22Rv1 (cell line): Measurements from ENCODE around the gene TSC1.

Source experiments
- H3K27ac ChIP-seq: fragments of 450-650 bp; 2 replicates; pipeline ENCODE4 v1.5.1; 2017
- CTCF ChIP-seq: fragments of 450-650 bp; IDR thresholded peaks from 2 replicates; pipeline ENCODE4 v1.5.1; 2017; ENCODE audit warnings: mild to moderate bottlenecking
- ZFX ChIP-seq: fragments of 450-650 bp; IDR thresholded peaks from 2 replicates; pipeline ENCODE4 v1.6.1; 2017; ENCODE audit warnings: antibody characterized with exemption, borderline replicate concordance

The TSC1 gene

DNA sequence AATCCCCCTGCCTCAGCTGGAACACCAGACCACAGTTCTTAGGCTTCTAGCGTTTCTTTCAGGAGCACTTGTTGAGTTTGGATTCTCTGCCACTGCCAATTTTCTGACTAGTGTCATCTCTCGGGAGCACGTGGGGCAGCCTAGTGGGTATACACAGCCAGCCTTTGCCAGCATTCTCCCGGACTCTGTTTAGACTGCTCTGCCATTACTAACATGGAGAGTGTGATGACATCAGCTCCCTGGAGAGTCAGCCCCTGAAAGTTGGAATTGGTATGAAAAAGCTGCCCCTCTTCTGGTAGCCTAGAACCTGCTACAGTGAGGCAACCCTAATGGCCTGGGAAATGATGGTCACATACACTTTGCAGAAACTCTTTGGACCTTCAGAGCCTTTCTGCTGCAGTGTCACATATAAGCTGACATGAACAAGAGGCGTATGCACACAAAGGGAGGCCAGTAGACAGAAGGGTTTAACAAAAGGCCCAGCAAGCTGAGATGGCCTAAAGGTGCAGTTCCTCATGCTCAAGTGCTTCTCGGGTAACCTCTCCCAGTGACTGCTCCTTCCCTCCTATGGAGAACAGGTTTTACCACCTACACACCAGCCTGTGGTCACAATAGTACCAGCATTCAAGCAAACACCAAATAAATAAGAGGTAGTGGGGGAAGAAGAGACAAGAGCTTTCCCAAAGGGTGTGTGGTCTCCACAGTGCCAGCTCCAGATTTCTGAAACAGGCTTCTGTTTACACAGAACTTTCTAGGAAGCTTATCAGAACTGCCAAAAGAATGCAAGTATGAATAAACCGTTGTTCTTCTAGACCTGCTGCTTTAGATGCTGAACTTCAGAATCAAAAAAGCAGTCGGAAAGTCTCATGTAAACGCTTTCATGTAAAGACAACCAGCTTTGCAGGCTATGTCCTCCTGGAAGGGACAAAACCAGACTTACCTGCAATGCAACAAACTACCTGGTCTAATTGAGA is 49.3 kb downstream of the TSC1 start:
- no peak overlapping the region for H3K27ac ChIP-seq
- no peak for TF ChIP-seq CTCF

DNA sequence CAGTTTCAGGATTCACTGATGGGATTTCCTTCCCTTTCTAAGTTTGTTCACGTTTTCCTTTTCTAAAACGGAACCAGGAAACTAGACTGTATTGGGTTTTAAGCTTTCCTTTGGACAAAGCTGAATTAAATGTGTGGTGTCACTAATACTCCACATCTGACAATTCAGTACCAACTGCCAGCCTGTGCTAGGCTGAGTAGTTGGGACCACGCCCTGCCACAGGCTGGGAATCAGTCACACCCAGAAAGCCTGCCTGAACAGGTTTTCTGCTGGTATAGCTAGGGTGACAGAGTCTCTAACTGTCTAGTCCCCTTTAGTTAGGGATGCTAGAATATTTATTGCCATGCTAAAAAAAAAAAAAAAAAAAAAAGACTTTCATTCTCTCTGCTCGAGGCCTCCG is 50.1 kb downstream of the TSC1 start:
- TF ChIP-seq ZFX (no peak), CTCF (no peak)

GRCh38 chr9:132892400-132892799 is 52.0 kb downstream of the TSC1 start:
- H3K27ac ChIP-seq = no peak overlapping the region

More for the DNA sequence above, 50.1 kb downstream of the TSC1 start:
- H3K27ac ChIP-seq = no peak overlapping the region

DNA sequence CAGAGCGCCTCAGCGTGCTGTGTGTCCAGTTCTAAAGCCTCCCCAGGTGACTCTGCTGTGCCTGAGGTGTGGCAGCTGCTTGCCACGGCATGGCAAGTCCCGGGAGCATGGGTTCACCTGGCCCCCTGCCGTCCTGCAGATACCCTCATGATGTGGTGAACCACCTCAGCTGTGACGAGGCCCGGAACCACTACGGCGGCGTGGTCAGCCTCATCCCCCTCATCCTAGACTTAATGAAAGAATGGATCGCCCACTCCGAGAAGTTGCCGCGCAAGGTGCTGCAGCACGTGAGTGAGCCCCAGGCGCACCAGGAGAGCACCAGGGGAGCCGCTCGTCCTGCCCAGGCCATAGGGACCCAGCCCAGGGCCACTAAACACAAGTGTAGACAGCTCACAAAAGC is 56.3 kb downstream of the TSC1 start:
- TF ChIP-seq CTCF (no peak), ZFX (no peak)
- no peak overlapping the region for H3K27ac ChIP-seq

More at GRCh38 chr9:132892400-132892799, 52.0 kb downstream of the TSC1 start:
- TF ChIP-seq ZFX = no peak
- no peak for TF ChIP-seq CTCF

DNA sequence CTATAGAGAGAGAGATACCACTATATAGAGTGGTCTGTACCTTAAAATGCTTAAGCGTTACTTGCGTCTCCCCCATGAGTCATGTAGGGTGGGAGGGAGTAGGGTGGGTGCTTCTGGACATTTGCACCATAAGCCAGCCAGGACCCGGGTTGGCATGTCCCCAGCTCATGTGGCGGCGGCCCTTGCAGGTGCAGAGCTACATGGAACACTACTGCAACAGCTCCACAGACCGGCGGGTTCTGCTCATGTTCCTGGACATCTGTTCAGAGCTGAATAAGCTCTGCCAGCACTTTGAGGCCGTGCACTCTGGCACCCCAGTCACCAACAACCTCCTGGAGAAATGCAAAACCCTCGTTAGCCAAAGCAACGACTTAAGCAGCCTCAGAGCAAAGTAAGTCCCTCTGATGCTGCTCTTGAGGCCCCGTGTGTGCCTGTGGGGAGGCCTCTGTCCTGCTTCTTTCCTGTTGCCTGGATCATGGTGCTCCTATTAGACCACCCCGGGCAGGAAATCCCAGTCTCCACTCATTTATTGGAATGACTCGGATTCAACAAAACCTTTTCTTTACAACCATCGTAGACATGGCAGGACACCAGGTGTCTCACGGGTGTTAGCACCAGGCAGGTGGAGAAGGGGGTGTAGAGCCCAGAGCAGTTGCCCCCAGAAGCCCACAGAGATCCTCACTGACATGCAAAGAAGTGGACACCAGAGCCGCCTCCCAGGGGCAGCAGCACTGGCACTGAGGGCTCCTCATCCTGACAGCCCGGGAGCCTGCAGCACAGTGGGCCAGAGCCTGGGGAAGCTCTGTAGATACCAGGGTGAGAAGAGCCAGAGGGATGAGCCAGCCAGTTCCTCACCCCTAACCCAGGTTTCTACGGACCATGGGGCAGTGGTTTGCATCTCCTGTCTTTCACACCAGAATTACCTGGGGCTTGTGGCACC is 57.0 kb downstream of the TSC1 start:
- no peak overlapping the region for H3K27ac ChIP-seq
- TF ChIP-seq CTCF (no peak), ZFX (no peak)

DNA sequence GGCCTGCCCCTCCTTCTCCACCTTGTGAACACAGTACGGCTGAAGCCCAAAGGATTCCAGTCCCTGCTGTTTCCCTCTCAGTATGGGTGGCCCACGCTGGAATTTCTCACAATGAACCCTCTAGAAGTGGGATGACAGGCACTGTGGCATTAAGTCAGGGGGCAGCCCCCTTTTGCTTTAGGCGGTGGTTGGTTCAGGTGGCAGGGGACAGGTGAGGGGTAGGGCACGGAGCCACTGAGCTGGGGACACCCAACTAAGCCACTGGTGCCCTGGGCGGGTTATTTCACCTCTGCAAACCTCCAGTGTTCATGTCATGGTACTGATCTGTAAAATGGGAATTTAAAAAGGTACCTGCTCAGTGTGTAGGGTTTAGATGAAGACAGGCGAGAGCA is 58.1 kb downstream of the TSC1 start:
- no peak for TF ChIP-seq CTCF
- no peak for TF ChIP-seq ZFX
- H3K27ac ChIP-seq = no peak overlapping the region
